Subcutaneous adipose tissue (tissue), 4 donors: ENCODE data around the gene TPPP. TPM values are rescaled to one million over a fixed set of nuclear protein-coding genes. Genes with fewer than 3 reads are reported as not detected.

Experiments
- CTCF ChIP-seq: fragments of 450-650 bp; IDR thresholded peaks from one replicate; pipeline ENCODE4 v1.5.1; 2016; ENCODE audit warnings: low read depth, mild to moderate bottlenecking, control low read depth, antibody characterized with exemption, moderate library complexity
- total RNA-seq, 4 donors: library from RNA; depleted of rRNA; stranded (reverse); fragments of >200 nt; gene quantifications; one replicate each; pipeline ENCODE4 v1.1.0, GENCODE V29; 2016

Gene TPPP
- total RNA-seq, 4 donors from 2014 or later: 1.1 to 8.1 (median 2.8) TPM

- no peak for TF ChIP-seq CTCF
Measured at GRCh38 chr5:642481-642880, 50.7 kb downstream of the TPPP start.

GRCh38 chr5:641331-641765 is 51.8 kb downstream of the TPPP start:
- TF ChIP-seq CTCF: no peak

GRCh38 chr5:640461-641330 is 52.5 kb downstream of the TPPP start:
- TF ChIP-seq CTCF: no peak

- TF ChIP-seq CTCF: no peak
Measured at GRCh38 chr5:639584-640213, 53.5 kb downstream of the TPPP start.

- no peak for TF ChIP-seq CTCF
Measured at GRCh38 chr5:639253-639530, 54.0 kb downstream of the TPPP start.

- TF ChIP-seq CTCF: no peak
Measured at GRCh38 chr5:638501-639252, 54.5 kb downstream of the TPPP start.
